HG03342 (cell line): ENCODE measurements around the gene CACNA1A.

Experiments used
- ATAC-seq: cut with Tn5 transposase; IDR thresholded peaks from one replicate; pipeline ENCODE4 v1.9.1; 2021; ENCODE audit warnings: mild to moderate bottlenecking, moderate library complexity; ENCODE audit not compliant: unreplicated experiment

Gene CACNA1A

DNA sequence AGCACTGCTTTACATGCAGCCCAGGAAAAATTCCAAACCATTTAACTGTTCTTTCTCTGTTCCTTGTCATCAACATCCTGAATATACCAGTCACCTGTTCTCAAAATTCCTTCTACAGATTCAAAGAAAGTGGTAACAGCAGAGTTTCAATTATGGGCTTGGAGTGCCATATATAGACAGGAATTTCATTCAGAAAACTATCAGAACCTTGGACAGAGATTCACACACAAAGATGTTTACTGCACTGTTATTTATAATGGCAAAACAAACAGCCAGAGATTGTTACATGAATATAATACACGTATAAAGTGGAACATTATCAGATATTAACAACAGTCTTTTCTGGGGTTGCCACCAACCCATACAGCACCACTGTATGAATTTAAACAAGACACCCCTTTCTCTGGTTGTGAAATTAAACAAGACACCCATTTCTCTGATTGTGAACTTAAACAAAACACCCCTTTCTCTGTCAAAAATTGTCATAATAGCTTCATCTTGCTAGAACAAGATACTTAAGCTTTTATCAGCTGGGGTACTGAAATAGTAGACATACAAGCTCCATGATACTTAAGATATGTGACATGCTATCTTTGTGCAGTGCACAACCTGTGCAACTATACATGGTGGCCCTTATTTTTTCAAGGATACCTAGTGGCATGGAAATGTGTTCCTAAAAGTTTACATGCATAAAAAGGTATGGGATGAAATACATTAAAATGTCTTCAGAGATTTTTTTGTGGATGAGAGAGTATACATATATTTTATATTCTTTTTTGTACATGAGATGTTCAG lies 12.6 kb downstream of the CACNA1A start:
- ATAC-seq = no peak

DNA sequence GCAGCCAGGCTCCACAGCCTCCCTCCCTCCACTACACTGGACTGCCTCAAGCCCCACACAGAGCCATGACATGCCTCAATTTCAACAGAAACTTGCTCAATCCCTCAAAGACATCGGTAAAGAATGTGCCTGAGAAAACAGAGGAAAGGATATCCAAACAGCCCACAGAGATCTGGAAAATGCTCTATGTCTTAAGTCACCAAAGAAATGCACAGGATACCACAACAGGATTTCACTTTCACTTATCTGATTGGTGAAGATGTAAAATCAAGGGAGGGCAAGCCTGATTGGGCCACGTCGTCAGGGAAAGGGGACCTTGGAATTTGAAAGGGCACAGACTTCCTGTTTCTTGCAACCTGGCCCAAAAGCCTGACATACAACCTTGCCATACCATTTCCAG lies 14.2 kb downstream of the CACNA1A start:
- no peak for ATAC-seq

DNA sequence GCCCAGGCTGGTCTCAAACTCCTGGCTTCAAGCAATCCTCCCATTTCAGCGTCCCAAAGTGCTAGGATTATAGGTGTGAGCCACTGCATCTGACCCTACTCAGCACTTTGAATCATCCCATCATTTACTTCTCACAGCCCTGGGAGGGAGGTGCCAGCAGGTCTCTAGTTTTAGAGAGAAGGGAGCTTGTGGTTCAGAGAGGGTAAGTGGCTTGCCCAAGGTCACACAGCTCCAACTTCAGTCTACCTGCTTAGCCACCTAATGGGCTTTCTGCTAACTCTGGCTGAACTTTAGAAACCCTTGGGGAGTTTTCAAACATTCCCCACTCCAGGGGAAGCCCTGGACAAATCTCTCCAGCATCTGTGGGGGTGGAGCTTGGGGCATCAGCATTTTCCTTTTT lies 18.3 kb downstream of the CACNA1A start:
- no peak for ATAC-seq

DNA sequence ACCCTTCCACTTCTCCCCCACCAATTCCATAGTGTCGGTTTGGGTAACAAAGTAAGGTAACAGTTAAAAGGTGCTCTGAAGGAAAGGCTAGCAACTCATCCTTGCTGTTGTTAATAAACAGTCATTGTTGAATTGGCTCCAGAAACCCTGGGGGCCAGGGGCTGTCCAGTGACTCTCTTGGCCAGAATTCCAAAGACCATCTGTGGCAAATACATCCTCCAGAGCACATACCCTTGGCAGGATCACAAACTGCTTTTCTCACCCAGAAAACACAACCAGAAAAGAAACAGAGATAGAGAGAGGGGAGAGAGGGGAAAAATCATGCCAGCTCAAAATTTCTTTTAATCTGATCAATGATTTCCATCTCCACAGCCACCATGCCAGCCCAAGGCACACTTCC lies 22.1 kb downstream of the CACNA1A start:
- ATAC-seq = no peak

DNA sequence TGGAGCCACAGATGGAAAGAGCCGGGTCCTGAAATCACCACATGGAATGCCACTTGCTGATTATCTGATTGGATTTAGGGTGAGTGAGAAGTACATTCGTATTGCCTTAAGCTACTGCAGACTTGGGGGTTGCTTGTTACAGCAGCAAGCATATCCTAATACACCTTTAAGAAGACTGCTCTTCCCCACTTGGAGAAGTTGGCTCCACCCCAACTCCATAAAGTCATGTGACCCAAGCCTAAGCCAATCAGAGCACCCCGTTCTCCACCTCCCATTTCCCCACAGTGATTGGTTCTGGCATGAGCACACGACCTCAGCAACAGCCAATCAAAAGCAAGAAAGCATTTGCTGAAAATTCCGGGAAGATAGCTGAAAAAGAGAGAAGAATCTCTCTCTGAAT lies 23.1 kb downstream of the CACNA1A start:
- ATAC-seq = no peak

DNA sequence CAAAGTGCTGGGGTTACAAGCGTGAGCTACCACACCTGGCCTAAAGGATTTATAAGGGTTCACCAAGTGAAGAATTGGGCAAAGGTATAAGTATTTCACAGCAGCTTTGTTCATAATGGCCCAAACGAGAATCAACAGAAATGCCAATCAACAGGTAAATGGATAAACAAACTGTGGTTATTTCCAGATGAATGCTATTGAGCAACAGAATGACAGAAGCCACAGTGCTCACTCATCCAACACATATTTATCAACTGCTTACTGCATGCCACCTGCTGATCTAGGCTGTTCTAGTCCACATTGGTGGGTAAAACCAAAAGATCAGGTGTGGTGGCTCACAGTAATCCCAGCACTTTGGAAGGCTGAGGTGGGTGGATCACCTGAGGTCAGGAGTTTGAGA lies 27.7 kb downstream of the CACNA1A start:
- ATAC-seq = no peak

DNA sequence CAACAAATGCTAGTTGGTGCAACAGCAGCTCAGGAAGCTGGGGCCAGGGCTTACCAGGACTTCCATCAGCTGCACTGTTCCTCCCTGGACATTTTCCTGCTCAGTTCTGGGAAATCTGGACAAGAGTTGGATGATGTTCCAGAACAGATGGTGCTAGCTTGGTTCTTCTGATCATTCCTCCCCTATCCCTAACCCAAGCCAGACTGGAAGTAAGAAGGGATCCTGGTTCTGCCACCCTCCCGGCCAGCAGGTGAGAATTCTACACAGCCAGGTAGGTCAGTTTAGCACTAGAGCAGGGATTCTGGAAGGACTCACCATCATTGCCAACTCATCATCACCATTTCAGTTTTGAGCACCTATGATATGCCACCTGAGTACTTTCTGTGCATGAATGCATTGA lies 30.2 kb downstream of the CACNA1A start:
- ATAC-seq = no peak

DNA sequence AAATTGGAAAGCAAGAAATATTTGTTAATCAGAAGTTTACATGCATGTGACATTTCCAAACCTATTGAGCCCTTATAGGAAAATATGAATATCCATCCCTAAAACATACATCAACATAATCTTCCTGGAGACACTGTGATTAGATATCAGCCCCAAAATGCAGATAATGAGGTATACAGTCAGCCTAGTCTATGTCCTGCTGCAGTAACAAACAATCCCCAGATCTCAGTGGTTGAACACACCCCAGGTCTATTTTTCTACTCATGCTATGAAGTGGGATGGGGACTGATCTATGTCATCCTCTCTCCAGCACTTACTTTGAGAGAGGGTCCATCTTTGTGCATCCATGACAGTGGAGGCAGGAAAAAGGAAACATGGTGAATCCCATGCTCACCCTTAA lies 31.2 kb downstream of the CACNA1A start:
- ATAC-seq = no peak

DNA sequence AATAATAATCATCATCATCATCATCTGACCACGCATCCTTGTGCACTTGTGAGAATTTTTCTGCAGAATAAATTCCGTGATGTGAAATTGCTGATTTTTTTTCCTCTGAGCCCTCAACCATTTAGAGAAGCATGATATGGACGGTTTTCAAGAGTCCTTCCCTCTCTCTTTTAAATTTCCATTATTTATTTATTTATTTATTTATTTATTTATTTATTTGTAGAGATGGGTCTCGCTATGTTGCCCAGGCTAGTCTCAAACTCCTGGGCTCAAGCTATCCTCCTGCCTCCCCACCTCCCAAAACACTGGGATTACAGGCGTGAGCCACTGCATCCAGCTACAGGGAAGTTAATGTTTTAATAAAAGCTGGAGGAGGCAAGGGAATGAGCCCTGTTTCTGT lies 39.6 kb downstream of the CACNA1A start:
- no peak for ATAC-seq

DNA sequence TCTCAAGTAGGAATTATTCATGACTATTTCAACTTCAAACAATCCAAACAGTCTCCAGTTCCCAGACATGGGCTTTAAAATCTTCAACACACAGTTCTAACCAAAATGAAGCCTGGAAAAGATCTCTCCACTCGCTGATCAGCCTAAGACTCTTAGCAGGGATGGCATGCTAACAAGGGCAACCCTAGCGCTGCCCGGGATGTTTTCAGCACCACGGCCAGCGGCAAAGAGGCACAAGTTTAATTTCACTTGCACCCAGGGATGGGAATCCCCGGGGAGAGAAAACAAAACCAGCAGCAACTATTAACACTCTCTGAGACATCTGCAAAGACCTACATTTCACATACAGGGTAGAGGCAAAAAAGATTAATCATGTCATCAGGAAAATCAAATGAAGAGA lies 43.0 kb downstream of the CACNA1A start:
- ATAC-seq = no peak

DNA sequence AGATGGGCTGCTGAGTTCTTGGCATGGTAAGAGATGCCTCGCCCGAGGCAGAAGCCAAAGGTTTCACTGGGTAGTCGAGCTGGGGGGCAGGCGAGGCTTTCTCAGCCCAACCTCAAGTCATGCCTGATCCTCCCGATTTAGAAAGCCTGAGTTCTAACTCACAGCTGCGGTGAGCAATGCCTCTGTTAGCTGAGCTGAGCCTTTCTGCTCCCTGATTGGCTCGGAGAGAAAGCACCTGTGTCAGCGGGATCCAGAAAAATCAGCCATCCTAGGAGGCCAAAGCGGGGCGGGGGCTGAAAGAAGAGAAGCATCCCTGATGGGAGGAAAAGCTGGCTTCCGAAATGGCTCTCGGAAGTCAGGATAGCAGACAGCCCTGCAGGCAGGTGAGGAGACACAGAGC lies 44.7 kb downstream of the CACNA1A start:
- ATAC-seq = no peak

DNA sequence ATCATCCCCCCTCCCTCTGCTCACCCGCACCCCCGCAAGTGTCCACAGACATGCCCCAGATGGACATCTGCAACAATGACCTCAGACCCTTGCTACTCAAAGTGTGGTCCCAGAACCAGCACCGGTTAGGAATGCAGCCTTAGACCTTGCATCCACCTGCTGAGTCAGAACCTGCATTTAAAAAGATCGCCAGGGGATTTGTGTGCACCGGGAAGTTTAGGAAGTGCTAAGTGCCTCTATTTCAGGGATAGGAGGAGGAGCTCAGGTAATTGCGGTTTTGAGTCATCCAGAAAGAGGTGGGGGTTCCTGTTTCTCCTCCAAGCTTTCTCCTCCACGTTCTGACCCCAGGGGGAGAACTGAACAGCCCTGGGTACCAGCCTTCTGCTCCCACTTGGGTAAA lies 46.2 kb downstream of the CACNA1A start:
- ATAC-seq = no peak

DNA sequence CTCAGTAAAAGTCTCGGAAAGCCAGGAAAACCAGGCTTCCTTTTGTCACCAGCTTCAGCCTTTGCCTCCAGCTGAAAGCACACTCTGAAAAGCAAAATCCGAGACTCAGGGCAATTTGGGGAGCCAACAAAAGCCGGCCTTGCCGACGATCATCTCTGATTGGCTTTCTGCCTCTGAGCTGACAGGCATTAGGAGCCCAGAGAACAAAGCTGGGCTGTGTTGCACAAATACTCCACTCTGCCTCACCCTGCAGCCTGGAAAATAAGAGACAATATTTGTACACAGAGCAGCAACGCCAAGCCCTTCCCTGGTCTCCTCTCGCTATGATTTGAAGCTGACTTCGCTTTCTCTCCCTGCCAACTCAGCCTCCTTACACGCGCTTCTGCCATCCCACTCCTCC lies 46.9 kb downstream of the CACNA1A start:
- ATAC-seq = no peak

DNA sequence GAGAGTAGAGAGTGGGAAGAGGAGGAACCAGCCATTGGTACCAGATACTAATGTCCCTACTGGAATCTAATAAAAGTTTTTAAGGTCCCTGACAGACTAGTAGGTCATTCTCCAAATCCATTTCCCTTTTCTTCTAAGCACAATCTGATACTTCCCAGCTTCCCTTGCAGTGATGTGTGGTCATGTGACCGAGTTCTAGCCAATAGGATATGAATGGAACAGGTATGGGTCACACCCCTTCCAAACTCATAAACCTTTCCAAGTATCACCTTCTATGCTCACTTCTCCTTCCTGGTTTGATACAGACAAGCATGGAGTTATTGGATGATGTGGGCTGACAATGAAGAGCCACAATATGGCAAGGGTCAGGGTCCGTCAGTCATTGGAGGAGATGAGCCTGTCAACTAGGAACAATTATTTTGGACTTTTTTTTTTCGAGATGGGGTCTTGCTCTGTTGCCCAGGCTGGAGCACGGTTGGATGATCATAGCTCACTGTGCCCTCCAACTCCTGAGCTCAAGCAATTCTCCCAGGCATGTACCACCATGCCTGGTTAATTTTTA lies 54.8 kb downstream of the CACNA1A start:
- ATAC-seq = no peak

DNA sequence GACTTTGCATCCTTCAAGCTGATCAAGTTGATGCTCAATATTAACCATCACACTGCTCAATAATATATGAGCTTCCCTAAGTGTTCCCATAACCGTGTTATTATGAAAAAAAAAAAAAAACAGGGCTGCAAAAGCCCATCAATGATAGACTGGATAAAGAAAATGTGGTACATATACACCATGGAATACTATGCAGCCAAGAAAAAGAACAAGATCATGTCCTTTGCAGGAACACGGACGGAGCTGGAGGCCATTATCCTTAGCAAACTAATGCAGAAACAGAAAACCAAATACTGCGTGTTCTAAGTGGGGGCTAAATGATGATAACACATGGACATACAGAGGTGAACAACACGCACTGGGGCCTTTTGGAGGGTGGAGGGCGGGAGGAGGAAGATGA lies 58.3 kb downstream of the CACNA1A start:
- no peak for ATAC-seq

DNA sequence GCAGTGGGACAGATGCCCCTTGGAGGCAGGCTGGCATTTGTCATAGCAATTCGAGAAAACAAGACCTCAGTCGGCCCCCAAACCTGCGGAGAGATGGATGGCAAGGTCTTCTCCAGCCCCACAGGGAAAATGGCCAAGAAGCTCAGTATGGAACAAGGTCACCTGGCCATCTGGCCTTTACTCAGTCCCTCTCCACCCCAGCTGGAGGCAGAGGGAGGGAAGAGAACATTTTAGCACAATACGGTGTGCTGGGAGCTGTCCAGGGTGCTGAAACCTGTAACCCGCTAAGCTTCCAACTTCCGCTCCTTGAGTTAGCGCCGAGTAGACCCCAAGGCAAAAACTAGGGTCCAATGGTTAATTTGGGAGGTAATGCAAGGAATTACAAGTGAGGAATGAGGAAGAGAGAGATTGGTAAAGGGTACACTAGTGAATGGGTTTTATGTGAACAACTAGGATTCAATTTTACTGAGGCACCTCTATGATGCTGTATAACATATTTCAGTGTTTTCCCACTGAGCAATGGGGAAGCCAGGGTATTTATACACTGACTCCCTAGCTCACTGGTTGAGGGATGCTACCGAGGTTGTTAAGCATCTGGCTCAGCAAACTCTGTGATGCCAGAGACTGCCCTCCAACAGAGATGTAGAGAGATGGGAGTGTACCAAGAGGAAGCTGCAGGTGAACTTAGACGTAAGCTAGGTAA lies 64.3 kb downstream of the CACNA1A start:
- no peak for ATAC-seq

DNA sequence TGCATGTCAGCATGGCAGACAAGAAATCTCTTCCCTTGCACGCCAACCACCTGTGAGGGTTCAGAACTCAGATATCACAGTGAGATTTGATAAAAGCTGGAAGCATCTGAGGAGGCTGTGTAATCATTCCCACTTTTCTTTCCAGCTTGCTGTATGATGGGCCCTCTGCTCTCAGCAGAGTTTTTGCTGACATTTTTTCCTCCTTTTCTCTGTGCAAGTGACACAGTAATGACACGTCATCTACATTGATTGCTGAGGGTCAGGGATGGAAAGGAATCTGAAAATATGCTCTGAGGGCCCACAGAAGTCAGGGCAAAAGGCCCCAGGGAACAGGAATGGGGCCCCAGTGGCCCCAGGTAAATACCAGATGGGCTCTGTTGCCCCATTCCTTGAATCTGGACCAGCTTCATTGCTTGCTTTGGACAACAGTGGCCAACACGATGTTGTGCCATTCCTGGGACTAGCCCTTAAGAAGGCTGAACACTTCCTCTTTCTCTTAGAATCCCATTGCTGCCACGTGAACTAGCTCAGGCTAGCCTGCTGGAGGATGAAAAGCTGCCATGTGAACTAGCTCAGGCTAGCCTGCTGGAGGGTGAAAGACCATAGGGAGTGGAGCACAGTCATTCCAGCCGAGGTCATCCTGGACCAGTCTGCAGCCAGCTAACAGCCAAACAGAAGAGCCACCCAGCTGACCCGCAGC lies 68.2 kb downstream of the CACNA1A start:
- ATAC-seq = no peak

DNA sequence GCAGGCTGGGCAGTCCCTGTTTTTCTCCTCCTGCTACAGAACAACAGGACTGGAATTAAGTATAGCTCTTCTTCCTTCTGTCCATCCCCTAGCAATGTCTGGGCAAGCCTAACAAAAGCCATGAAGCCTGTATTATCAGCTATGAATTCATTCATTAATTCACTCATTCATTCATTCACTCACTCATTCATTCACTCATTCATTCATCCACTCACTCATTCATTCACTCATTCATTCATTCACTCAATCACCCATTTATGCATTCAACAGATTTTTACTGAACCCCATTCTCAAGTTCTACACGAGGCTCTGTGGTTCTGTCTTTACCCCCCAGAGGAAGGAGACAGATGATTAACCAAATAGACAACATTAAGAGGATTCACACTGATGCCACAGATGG lies 69.9 kb downstream of the CACNA1A start:
- ATAC-seq = no peak

DNA sequence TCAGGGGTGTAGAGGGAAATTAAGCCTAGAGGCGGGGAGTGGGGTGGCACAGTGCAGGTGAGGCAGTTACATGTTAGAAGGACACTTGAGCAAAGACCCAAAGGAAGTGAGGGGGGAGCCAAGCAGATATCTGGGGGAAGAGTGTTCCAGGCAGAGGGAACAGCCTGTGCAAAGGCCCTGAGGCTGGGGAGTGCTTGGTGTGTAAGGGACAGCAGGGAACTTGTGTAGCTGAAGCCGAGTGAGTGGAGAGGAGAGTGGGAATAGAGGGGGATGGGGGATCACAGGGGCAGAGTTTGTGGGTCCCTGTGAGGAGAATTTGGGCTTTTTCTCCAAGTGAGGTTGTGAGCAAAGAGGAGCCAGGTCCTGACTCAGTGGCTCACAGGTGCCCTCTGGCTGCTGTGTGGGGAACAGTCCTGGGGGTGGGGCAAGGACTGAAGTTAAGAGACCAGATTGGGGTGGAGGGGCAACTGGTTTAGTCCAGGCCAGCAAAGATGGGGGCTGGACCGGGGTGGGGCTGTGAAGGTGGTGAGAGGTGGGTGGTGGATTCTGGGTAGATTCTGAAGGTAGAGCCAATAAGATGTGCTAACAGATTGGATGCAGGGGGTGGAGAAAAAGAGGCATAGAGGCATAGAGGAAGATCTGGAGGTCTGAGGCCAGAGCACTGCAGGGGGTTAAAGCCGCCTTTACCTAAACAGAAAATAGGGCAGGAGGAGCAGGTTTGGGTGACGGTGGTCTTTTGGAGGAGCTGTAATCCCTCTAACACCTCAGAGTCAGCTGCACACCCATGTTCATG lies 75.3 kb downstream of the CACNA1A start:
- no peak for ATAC-seq

DNA sequence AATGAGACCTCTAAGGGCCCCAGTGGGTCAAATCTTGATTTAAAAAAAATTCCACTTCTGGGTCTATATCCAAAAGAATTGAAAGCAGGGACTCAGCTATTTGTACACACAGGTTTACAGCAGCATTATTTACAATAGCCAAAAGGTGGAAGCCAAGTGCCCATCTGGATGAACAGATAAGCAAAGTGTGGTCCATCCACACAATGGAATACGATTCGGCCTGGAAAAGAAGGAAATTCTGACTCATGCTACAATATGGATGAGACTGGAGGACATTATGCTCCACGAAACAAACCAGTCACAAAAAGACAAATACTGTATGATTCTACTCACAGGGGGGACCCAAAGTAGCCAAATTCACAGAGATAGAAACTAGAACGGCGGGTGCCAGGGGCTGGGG lies 76.7 kb downstream of the CACNA1A start:
- no peak for ATAC-seq

DNA sequence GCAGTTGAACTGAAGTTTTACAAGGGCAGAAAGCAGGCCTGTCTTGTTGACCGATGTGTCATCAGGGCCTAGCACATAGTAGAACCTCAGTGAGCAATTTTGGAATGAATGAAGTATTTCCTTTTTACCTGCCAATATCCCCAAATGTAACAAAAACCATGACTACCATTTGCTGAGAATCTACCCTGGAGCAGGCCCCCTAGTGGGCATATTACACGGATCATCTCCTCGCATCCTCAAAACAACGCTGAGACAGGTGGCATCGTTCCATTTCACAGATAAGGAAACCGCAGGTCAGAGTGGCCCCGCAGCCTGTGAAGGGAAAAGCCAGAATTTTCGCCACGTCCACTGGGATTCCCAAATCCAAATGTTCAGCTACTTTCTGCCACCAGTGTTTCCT lies 77.9 kb downstream of the CACNA1A start:
- ATAC-seq = no peak
